LNCaP clone FGC (cell line): ENCODE data around the gene RNF128.

Experiments
- DNase-seq: peaks from one replicate; pipeline ENCODE4 v3.0.0-alpha.2; 2011; ENCODE audit warnings: low read depth
- H3K4me3 ChIP-seq: 2 replicates; pipeline ENCODE4 v1.5.1; 2011; ENCODE audit warnings: mild to moderate bottlenecking, low read depth, low read length, control low read depth
- CTCF ChIP-seq: IDR thresholded peaks from 2 replicates; pipeline ENCODE4 v1.5.1; 2012; ENCODE audit warnings: mild to moderate bottlenecking; ENCODE audit not compliant: control insufficient read depth, insufficient read depth; ENCODE audit errors: extremely low read depth

RNF128 gene

GRCh38 chrX:106725931-106726330 is 570 bp upstream of the RNF128 start:
- H3K4me3 ChIP-seq = peak overlapping the region; percentile 58
- DNase-seq = no peak
- no peak for TF ChIP-seq CTCF

GRCh38 chrX:106728337-106728736 is 1.8 kb downstream of the RNF128 start:
- no peak for TF ChIP-seq CTCF
- no peak overlapping the region for H3K4me3 ChIP-seq
- DNase-seq = no peak

GRCh38 chrX:106730401-106730800 is 3.9 kb downstream of the RNF128 start:
- no peak overlapping the region for H3K4me3 ChIP-seq
- no peak for TF ChIP-seq CTCF
- no peak for DNase-seq

GRCh38 chrX:106731590-106731989 is 5.1 kb downstream of the RNF128 start:
- no peak for TF ChIP-seq CTCF
- no peak overlapping the region for H3K4me3 ChIP-seq
- no peak for DNase-seq

GRCh38 chrX:106734827-106735226 is 8.3 kb downstream of the RNF128 start:
- no peak for TF ChIP-seq CTCF
- no peak for DNase-seq
- H3K4me3 ChIP-seq = no peak overlapping the region

- no peak overlapping the region for H3K4me3 ChIP-seq
- no peak for TF ChIP-seq CTCF
- no peak for DNase-seq
Measured at GRCh38 chrX:106740193-106740780, 13.8 kb downstream of the RNF128 start.

- H3K4me3 ChIP-seq = no peak overlapping the region
- no peak for TF ChIP-seq CTCF
- DNase-seq = no peak
Measured at GRCh38 chrX:106742193-106742592, 15.7 kb downstream of the RNF128 start.
